Activated CD8-positive, alpha-beta memory T cell treated with anti-CD3 and anti-CD28 coated beads, Interleukin-2, amount 50 U/mL, for 24 hours (primary cell): ENCODE data around the gene CCNY.

Experiments
- DNase-seq: peaks from one replicate; pipeline ENCODE4 v3.0.0-alpha.2; 2020; ENCODE audit errors: extremely low read depth

The CCNY gene

DNA sequence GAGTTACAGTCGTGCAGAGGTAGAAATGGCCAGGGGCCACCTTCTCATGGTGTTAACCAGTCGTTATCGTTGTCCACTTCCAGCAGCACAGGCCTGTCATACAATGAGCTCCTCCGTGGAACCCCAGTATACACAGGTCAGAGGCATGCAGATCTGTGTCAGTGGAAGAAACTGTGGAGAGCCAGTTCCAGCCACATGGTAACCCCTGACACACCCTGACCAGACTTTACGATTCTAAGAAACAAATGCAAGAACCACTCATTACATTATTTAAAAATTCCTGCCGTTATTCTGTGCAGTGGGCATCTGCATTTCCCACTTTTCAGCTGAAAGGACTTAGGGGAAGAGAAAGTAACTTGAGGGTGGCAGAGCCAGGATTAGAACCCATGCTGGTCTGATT is 245.3 kb downstream of the CCNY start:
- DNase-seq, result no peak

DNA sequence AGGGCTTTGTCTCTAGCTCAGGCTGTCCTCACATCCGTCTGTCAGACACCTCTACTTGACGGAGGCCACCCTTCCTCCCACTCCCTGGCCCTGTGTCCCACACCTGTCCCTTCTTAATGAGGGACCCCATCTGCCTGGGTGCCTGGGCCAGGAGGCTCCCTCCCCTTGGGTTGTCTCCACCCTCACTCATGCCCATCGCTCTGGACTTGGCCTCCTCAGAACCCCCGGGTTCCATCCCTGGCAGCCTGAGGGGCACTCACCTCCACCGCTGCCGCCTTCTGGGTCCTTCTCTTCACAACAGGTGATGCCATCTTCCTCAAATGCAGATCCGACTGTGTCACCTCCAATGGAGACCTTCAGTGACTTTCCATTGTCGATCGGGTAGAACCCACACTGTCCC is 248.6 kb downstream of the CCNY start:
- no peak for DNase-seq

DNA sequence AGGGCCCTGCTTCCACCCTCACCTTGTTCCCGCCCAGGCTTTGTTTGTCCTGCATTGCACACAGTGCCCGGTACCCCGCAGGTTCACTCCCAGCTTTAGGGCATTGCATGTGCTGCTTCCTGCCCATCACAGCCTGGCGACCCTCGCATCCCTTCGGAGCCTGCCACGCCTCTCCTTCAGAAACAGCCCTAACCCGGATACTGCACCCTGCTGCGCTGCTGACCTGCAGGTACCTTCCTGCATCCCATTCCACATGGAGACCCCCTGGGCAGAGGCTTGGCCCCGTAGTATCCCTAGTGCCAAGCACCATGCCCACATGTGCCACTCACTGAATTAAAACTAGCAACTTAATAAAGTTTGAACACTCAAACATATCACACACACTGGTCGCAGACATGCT is 249.0 kb downstream of the CCNY start:
- no peak for DNase-seq

DNA sequence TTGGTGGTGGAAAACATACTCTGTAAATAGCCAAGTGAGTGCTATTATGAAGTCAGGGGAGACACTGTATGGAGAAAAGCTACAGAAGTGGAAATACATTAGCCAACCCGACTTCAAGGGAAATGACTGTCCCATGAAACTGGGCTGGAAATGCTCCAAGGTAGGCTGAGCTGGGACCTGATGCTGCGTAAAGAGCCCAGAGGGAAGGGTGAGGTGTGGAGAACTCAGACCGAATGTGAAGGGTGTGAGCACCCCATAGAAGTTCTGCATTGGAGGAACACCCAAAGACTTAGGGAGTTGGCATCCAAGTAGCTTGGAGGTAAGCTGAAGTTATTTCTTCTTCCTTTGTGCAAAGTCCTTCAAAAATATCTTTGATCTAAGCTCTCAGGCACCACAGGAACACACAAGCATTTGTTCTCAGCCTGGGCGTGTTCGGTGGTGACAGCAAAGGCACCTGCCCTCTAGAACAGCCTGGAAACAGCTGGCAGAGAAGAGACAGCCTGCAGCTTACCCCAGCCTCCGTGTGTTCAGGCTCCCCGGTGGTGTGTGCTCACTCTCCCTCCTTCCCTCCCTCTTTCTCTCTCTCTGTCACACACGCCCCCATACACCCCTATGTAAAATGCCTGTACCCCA is 249.7 kb downstream of the CCNY start:
- no peak for DNase-seq

DNA sequence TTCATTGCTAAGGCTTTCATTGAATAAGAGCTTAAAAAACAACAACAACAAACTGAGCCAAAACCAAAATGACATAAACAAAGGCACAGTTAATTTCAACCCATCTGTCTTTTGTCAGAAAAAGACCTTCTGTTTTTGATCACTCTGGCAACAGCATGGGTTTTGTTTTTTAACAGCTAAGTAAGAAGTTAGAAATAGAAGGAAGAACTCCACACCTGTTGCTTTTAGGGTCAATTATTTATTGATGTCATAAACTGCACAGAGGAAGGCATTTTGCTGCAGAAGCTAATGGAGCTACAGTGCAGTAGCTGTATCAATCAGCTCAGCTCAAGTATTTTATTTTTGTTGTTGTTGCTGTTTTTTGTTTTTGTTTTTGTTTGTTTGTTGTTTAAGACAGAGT is 252.5 kb downstream of the CCNY start:
- no peak for DNase-seq

DNA sequence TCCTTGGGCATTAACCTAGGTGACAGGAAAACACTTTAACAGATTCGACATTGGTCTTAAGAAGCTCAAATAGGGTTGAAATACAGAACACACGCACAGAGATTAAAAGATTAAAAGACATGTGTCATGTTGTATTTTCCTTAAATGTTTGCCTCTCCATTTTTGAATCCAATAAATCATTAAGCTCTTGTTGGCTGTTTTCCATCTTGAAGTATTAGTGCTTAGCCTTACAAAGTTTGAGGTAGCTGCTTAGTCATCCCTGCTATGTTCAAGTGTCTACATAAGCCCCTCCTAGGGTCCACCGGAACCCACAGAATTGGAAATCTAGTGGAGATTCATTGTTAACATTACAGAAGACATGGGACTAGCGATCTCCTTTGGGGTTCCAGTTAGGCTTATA is 256.1 kb downstream of the CCNY start:
- DNase-seq, result no peak

DNA sequence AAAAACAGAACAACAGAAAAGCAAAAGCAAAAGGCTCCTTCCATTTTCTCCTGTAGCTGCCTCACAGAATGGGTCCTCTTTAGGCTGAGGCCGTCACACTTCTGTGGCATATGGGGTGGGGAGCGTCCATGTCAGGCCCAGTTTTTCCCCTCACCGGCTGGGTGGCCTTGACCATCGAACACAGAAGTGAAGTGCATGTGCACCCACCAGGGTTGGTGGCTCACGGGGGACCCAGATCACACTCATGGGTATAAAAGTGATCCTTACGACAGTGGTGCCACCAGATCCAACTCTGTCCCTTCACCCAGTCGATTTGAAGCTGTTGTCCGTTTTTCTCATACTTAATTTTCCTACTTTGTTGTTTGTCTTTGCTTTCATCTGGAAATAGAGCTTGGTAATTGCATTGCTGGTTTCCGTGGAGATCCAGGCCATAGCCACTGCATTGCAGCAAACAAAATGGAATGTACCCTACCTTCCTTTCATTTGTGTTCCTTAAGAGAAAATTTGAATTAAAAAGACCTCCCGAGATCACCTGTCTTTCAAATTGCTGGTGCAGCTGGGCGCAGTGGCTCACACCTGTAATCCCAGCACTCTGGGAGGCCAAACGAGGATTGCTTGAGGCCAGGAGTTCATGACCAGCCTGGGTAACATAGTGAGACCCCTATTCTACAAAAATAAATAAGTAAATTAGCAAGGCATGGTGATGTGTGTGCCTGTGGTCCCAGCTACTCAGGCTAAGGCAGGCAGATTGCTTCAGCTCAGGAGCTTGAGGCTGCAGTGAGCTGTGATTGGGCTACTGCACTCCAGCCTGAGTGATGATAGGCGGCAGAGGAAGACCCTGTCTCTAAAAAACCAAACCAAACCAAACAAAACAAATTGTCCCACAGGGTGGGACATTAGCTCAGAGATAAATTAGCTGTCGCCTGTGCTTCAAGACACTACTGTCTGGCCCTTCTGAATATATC is 258.1 kb downstream of the CCNY start:
- DNase-seq, result no peak

DNA sequence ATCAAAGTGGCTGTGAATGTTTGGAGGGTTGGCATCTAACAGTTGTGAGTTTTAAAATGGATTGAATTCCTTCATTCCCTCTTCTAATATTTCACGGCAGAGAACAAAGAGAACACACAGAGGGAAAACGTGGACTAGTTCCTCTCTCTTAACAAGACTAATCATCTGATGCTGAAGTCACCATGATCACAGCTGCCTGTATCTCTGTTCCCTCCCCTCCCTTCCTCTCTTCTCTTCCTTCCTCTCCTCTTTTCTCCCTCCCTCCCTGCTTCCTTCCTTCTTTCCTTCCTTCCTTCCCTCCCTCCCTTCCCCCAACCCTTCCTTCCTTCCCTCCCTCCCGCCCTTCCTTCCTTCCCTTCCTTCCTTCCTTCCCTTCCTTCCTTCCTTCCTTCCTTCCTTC is 258.8 kb downstream of the CCNY start:
- DNase-seq, result no peak

DNA sequence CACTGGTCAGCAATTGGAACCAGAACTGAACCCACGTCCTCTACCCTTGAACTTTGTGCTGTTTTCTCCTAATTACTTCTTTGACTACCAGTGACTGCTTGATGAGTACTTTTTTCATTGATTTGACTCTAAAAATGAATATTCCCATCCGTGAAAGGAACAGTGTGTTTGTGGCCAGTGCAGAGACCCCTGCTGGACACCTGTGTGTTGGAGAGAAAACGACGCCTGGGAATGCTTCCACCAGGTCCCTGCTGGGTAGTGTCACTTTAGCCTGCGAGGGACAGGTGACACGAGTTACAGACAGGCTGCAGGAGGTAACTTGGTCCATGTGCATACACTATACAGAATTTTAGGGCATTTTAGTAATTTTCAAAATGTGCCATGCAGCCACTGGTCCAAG is 262.1 kb downstream of the CCNY start:
- DNase-seq, result no peak

DNA sequence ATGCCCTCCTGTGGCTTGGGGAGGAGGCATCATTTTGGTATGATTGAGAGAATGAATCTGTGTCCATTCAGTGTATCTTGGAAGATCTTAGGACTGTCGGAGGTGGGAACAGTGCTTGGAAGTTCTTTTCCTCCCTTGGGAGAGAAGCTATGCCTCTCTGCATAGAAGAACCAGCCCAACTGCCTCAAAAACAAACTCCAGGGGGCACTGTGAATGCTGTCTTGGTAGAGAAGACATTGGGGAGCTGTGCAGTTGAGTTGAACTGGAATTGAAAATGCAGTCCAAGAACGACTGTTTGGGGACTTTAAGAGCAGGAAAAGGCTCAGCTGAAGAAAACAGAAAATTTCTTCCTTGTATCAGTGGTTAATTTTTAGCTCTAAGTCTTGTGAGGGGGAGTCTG is 263.9 kb downstream of the CCNY start:
- DNase-seq, result no peak

DNA sequence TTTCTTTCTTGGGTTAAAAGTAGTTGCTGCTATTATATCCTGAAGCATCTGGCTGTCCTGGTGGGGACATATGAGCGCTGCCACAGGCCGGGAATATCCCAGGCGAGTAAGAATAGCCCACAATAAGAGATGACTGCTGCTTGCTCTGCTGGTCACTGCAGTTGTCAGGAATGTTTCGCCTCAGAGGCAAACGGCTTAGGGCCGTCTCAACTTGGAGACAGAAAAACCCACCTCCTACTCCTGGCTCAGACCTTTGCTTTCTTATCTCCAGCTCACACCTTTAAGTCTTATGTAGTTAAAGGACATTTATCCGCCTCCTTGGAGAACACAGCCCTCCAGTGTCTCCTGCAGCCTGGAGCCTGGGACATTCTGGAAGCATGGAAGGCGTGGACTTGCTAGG is 268.9 kb downstream of the CCNY start, which contains the start of gene GJD4:
Gene GJD4, plus strand, starts transcription at position 151 of the 400 bp plus-strand sequence. Its CDS starts 227 bp downstream, at position 378.
- no peak for DNase-seq

DNA sequence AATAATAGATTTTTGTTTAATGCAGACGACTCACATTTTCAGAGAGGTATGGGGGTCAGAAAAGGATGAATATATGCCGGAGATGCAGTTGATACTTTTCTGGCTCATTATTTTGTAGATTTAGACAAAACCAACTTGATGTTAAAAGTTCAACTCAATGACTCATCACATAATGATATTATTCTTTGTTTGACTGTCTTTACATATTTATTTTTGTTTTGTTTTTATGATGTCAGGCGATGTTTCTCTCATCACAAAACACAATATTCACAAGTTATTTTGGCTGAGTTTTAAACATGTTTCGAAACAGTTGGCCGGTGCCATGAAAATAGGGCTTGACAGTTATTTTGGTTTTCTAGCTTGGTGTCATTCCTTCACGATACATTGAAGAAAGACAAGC is 270.1 kb downstream of the CCNY start:
- DNase-seq, result no peak

DNA sequence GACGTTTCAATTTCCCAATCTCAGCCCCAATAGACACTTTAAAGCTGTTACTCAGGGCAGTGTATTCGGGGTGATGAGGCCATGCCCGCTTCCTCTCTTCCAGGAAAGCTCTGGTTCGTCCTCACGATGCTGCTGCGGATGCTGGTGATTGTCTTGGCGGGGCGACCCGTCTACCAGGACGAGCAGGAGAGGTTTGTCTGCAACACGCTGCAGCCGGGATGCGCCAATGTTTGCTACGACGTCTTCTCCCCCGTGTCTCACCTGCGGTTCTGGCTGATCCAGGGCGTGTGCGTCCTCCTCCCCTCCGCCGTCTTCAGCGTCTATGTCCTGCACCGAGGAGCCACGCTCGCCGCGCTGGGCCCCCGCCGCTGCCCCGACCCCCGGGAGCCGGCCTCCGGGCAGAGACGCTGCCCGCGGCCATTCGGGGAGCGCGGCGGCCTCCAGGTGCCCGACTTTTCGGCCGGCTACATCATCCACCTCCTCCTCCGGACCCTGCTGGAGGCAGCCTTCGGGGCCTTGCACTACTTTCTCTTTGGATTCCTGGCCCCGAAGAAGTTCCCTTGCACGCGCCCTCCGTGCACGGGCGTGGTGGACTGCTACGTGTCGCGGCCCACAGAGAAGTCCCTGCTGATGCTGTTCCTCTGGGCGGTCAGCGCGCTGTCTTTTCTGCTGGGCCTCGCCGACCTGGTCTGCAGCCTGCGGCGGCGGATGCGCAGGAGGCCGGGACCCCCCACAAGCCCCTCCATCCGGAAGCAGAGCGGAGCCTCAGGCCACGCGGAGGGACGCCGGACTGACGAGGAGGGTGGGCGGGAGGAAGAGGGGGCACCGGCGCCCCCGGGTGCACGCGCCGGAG is 271.4 kb downstream of the CCNY start:
- no peak for DNase-seq

DNA sequence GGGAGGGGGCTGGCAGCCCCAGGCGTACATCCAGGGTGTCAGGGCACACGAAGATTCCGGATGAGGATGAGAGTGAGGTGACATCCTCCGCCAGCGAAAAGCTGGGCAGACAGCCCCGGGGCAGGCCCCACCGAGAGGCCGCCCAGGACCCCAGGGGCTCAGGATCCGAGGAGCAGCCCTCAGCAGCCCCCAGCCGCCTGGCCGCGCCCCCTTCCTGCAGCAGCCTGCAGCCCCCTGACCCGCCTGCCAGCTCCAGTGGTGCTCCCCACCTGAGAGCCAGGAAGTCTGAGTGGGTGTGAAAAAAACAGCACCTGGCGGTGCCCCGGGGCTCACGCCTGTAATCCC is 272.0 kb downstream of the CCNY start:
- DNase-seq, result no peak

DNA sequence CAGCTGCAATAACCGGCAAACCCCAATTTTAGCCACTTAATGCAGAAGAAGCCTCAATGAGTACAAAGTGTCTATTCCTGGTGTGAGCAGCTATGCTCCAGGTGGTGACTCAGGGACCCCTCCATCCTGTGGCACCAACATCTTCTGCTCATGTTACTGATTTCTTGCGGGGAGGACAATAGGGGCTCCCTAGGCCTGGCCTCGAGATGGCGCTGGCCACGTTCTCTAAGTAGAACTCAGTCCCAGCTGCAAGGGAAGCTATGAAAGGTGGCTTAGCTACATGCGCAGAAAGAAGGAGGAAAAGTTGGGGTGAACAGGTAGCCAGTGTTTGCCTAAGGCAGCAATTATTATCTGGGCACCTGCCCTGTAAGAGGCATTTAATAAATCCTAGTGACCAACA is 275.4 kb downstream of the CCNY start:
- no peak for DNase-seq

DNA sequence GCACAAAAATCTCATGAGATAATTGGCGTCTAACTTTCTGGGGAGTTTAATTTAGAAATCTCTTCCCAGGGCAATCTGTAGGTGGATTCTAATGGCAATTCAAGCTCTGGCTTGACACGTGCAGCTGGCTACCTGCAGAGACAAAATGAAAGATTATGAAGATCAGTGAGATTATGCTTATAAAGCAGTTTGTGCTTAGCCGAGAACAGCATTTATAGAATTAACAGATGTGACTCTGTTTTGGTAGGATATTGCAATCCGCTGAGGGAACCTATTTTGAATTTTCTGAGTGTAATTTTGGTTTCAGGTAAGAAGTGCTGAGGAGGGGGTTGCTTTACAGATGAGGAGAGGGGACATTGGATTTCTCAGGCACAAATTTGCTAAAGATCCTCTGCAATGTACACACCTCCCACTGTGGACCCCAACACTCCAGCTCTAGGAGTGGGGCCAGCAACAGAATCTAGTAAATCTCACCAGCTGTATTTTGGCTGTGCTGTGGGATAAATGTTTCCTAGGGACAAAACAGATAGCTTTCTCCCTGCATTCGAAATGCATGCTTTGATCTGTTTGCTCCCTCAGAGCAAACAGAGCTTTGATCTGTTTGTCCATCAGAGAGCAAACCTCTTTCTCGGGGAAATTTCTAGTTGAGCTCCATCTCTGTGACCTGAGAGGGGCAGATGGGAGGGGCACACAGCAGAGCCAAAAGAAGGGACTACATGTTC is 276.2 kb downstream of the CCNY start:
- no peak for DNase-seq

DNA sequence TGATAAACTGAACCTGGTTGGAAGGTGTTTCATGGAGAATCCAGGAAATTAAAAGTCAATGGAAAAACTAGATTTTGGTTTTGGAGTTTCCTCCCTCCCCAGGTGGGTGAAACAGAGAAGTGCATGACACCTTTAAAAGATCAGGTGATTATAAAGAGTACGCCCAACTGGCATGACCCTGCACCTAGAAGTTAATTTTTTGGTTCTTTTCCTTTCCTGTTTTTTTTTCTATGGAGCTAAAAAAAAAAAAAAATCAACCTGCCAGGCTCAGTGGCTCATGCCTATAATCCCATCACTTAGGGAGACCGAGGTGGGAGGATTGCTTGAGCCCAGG is 276.8 kb downstream of the CCNY start:
- DNase-seq, result no peak

DNA sequence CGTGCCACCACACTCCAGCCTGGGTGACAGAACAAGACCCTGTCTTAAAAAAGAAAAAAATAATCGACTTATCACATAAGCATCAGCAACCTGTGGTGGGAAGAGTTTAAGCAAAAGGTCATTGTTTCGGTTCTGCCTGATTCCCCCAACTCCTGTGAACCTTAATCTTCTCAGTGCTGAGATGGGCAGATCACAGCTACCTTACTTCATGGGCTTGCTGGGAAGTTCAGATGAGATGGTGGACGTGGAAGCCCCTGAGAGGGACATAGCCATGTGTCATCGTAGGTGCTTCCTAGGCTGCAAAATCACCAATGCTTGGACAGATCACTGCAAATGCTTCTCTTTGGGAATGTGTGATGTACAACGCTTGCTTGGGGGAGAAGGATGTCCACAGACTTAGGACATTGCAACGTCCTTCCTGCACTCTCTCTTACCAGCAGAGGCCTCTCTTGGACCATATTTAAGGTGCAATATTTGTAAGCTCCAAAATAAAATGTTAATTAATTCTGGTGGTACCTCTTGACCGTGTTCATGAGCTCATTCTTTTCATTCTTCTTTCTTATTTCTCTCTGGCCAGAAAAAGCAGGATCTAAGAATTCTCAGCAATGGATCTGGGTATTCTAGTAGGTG is 277.4 kb downstream of the CCNY start:
- no peak for DNase-seq

DNA sequence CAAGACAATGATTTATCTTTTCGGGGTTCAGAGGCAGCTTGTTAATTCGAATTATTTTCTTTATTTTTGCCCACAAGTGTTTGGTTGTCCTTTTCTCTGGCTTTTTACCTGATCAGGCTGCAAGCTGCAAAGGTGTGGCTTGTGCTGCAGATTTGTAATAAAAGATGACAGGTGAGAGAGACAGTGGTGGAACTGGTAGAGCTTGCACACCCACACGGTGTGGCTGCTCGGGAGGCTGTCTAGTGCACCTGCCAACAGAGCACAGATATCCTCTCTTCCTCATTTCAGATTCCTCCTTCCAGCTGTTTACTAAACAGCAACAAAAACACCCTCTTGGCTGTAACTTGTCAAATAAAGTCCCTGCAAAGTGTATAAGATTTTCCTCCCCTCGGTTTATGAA is 278.0 kb downstream of the CCNY start:
- no peak for DNase-seq
